Epithelial cell of proximal tubule (primary cell): ENCODE measurements around the gene MAGEL2. TPM values are rescaled to one million over a fixed set of nuclear protein-coding genes. Genes with fewer than 3 reads are reported as not detected.

Source experiments
- DNase-seq: peaks from one replicate; pipeline ENCODE4 v3.0.0-alpha.2; 2011; ENCODE audit warnings: low read depth
- H3K4me3 ChIP-seq: 2 replicates; pipeline ENCODE4 v1.5.1; 2011; ENCODE audit warnings: low read depth, mild to moderate bottlenecking, low read length
- total RNA-seq: library from RNA; depleted of rRNA; stranded (reverse); fragments of >200 nt; gene quantifications from 2 replicates; pipeline ENCODE4 v1.2.3, GENCODE V29; 2015
- TF ChIP-seq, protein P1 (sequence below): conservative IDR thresholded peaks from 2 replicates; pipeline ENCODE4 v1.5.1; 2012; ENCODE audit warnings: low read depth, mild to moderate bottlenecking, low read length

Gene MAGEL2
- total RNA-seq, 1 donor from 2014 or later = 0.23 TPM

DNA sequence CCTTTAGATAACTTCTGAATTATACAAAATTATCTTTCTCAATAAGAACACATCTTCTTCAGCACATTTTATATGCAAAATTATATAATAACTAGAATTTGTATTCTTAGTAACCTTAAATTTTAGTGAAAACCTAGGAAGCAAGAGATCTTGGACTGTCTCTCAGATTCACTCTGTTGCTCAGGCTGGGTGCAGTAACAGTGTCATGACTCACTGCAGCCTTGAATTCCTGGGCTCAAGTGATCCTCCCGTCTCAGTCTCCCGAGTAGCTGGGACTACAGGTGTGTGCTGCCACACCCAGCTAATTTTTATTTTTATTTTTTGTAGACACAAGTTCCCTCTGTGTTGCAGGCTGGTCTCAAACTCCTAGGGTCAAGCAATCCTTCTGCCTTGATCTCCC is 52.3 kb downstream of the MAGEL2 start:
- no peak for DNase-seq
- H3K4me3 ChIP-seq = no peak overlapping the region
- TF ChIP-seq, protein P1, sequence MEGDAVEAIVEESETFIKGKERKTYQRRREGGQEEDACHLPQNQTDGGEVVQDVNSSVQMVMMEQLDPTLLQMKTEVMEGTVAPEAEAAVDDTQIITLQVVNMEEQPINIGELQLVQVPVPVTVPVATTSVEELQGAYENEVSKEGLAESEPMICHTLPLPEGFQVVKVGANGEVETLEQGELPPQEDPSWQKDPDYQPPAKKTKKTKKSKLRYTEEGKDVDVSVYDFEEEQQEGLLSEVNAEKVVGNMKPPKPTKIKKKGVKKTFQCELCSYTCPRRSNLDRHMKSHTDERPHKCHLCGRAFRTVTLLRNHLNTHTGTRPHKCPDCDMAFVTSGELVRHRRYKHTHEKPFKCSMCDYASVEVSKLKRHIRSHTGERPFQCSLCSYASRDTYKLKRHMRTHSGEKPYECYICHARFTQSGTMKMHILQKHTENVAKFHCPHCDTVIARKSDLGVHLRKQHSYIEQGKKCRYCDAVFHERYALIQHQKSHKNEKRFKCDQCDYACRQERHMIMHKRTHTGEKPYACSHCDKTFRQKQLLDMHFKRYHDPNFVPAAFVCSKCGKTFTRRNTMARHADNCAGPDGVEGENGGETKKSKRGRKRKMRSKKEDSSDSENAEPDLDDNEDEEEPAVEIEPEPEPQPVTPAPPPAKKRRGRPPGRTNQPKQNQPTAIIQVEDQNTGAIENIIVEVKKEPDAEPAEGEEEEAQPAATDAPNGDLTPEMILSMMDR = no peak

DNA sequence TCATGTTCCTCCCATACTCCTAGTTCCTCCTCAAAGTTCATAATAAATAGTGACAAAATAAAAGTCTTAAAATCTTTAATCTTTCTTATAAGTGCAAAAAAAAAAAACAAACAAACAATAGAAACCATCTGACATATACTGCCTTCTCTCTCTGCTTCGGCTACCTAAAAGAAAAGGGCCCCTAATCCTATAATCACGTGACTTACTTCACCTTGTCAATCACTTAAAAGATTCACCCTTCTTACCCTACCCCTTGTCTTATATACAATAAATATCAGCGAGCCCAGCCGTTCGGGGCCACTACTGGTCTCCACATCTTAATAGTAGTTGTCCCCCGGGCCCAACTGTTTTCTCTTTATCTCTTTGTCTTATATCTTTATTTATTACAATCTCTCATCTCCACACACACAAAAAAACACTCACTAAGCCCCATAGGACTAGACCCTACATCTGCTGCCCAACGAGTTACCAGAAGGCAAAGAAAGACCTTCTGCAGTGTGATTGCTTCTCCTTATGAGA is 53.4 kb downstream of the MAGEL2 start:
- no peak for DNase-seq
- no peak overlapping the region for H3K4me3 ChIP-seq
- TF ChIP-seq, protein P1 = no peak

Other genes starting within 250 kb of the MAGEL2 start
- not detected in 2 replicates for gene GOLGA6L2, start 200.6 kb downstream of the MAGEL2 start, total RNA-seq
- gene MKRN3, start 82.2 kb downstream of the MAGEL2 start, total RNA-seq = 0.81 TPM in 1 of 2 replicates, not detected in the other
- 56.8 and 77.3 TPM in 2 replicates for gene NDN, start 39.4 kb upstream of the MAGEL2 start, total RNA-seq